ENCODE results near the gene VAMP7. TPM values are rescaled to one million over a fixed set of nuclear protein-coding genes. Genes with fewer than 3 reads are reported as not detected.

The VAMP7 gene
- total RNA-seq, 1 experiment from 2014 or later = 19.9 TPM

- H3K4me3 Mint-ChIP-seq = no peak overlapping the region
- Histone ChIP-seq H3K4me2 (ENCODE audit: insufficient read depth, insufficient read length, low read length) (no peak overlapping the region), H4K91ac (ENCODE audit: insufficient read length, low read depth, low read length) (no peak overlapping the region), H3K79me2 (ENCODE audit: insufficient read depth, low read length) (no peaks in the 10 kb centered on the region), H3K23ac (ENCODE audit: insufficient read length, low read depth, low read length) (no peak overlapping the region), H3K56ac (ENCODE audit: insufficient read length, low read depth, low read length) (no peak overlapping the region), H4K20me1 (ENCODE audit: control insufficient read depth, insufficient read depth, insufficient read length) (no peaks in the 10 kb centered on the region), H2BK12ac (ENCODE audit: insufficient read length, low read depth, low read length) (no peak overlapping the region), H3K18ac (ENCODE audit: insufficient read length, low read depth, low read length) (no peak overlapping the region), H4K8ac (replicated peaks; ENCODE audit: insufficient read length, low read depth, low read length) (no peak overlapping the region), H2BK120ac (ENCODE audit: low read depth, low read length, poor library complexity, severe bottlenecking) (no peak overlapping the region), H2BK20ac (ENCODE audit: low read depth, low read length, poor library complexity, severe bottlenecking) (no peak overlapping the region), H3K4me1 (ENCODE audit: insufficient read depth, low read length) (no peaks in the 10 kb centered on the region), H2BK15ac (ENCODE audit: low read depth, low read length) (no peak overlapping the region), H3K14ac (ENCODE audit: insufficient read depth, low read length) (no peak overlapping the region), H3K23me2 (ENCODE audit: insufficient read length, low read depth, low read length, poor library complexity, severe bottlenecking) (no peaks in the 10 kb centered on the region), H3K9me3 (ENCODE audit: control insufficient read depth, low read depth, low read length) (peaks cover 27% of the 10 kb centered on the region), H3K9ac (ENCODE audit: extremely low read depth, insufficient read length, low read length) (no peak overlapping the region), H3K27me3 (ENCODE audit: insufficient read depth, low read length) (no peaks in the 10 kb centered on the region), H2BK5ac (ENCODE audit: insufficient read length, low read length) (no peak overlapping the region), H3K27ac (ENCODE audit: insufficient read length, low read depth, low read length) (no peak overlapping the region), H2AFZ (ENCODE audit: low read length) (no peak overlapping the region), H4K5ac (ENCODE audit: insufficient read length, low read depth, low read length) (no peak overlapping the region), H3K79me1 (ENCODE audit: insufficient read depth, low read depth, low read length, poor library complexity, severe bottlenecking) (no peaks in the 10 kb centered on the region), H3T11ph (ENCODE audit: low read length) (no peak overlapping the region), H3K4ac (ENCODE audit: low read depth, low read length) (no peak overlapping the region), H2AK5ac (ENCODE audit: insufficient read length, low read length) (no peak overlapping the region)
- no peak for DNase-seq
- H3K36me3 Mint-ChIP-seq (ENCODE audit: insufficient read depth in 1 of 3, low read depth in 3 of 3) = peaks cover 0 to 5% (median 4%) of the 10 kb centered on the region in 3 experiments; a peak in 1 of 7 replicates
- no peaks in the 10 kb centered on the region for H3K4me1 Mint-ChIP-seq
- H3K27ac Mint-ChIP-seq = no peak overlapping the region
- peaks cover 6% of the 10 kb centered on the region for H3K27me3 Mint-ChIP-seq (ENCODE audit: low read depth)
- no peak for TF ChIP-seq CTCF (conservative IDR thresholded peaks at IDR 0.05)
- H3K9me3 Mint-ChIP-seq = peaks cover 57 to 64% of the 10 kb centered on the region in 2 experiments
Observed at GRCh38 chrX:155871934-155872333, 9.2 kb upstream of the VAMP7 start.

Data from H9 (cell line).